Gastroesophageal sphincter (tissue), 4 donors: ENCODE results near the gene AGBL4. TPM values are rescaled to one million over a fixed set of nuclear protein-coding genes. Genes with fewer than 3 reads are reported as not detected.

Experiments
- ATAC-seq: fragments of 150-250 bp; one replicate; pipeline ENCODE4 v1.9.1; 2016; ENCODE audit warnings: mild to moderate bottlenecking, moderate library complexity
- H3K27ac ChIP-seq, 4 donors: fragments of 200-600 bp; sonication (generic) in 3 of 4; 1 replicate in 3 of 4; 2 replicates in 1 of 4; pipeline ENCODE4 v1.5.1; 2016 to 2019
- H3K27me3 ChIP-seq: fragments of 200-600 bp; sonication (generic); one replicate; pipeline ENCODE4 v1.5.1; 2019
- H3K36me3 ChIP-seq, 2 donors: fragments of 200-600 bp; sonication (generic); one replicate each; pipeline ENCODE4 v1.5.1; 2019; ENCODE audit warnings: control low read depth in 1 of 2
- H3K4me1 ChIP-seq, 3 donors: fragments of 200-600 bp; sonication (generic); 1 replicate in 2 of 3; 2 replicates in 1 of 3; pipeline ENCODE4 v1.5.1; 2016 to 2019; ENCODE audit warnings: control low read depth in 2 of 3
- H3K4me3 ChIP-seq, 2 donors: fragments of 200-600 bp; sonication (generic); one replicate each; pipeline ENCODE4 v1.5.1; 2019; ENCODE audit warnings: mild to moderate bottlenecking in 1 of 2, moderate library complexity in 1 of 2
- H3K9me3 ChIP-seq, 3 donors: fragments of 200-600 bp; sonication (generic); one replicate each; pipeline ENCODE4 v1.5.1; 2017 to 2019; ENCODE audit warnings: control low read depth in 2 of 3
- EP300 ChIP-seq: sonication (generic); formaldehyde crosslinking; IDR thresholded peaks from one replicate; pipeline ENCODE4 v1.6.1; 2017; ENCODE audit warnings: antibody characterized with exemption, mild to moderate bottlenecking
- POLR2A ChIP-seq, 2 donors: fragments of 450-650 bp; IDR thresholded peaks; one replicate each; pipeline ENCODE4 v1.6.1; 2017; ENCODE audit warnings: antibody characterized with exemption in 2 of 2, mild to moderate bottlenecking in 2 of 2, moderate library complexity in 1 of 2
- POLR2AphosphoS5 ChIP-seq: sonication (generic); formaldehyde crosslinking; IDR thresholded peaks from one replicate; pipeline ENCODE4 v1.6.1; 2017; ENCODE audit warnings: antibody characterized with exemption
- whole genome bisulfite sequencing, 2 donors: methylation state at CpG; one replicate each; pipeline ENCODE4 v1.1.5; 2018; ENCODE audit warnings: low coverage in 1 of 2; 5-methylcytosine and 5-hydroxymethylcytosine counted together
- total RNA-seq, 4 donors: library from RNA; depleted of rRNA; stranded (reverse); fragments of >200 nt; gene quantifications; one replicate each; pipeline ENCODE4 v1.1.0, GENCODE V29; 2016
- TF ChIP-seq, protein P1 (sequence below), 4 experiments: fragments of 200-600 bp in 2 of 4; fragments of 450-650 bp in 2 of 4; sonication (generic) in 1 of 4; IDR thresholded peaks; one replicate each; pipeline ENCODE4 v1.5.1; 2017 to 2019; ENCODE audit warnings: antibody characterized with exemption in 4 of 4, mild to moderate bottlenecking in 2 of 4, moderate library complexity in 2 of 4

The AGBL4 gene
- total RNA-seq, 4 donors from 2014 or later = 1.6 TPM; not detected in 3

DNA sequence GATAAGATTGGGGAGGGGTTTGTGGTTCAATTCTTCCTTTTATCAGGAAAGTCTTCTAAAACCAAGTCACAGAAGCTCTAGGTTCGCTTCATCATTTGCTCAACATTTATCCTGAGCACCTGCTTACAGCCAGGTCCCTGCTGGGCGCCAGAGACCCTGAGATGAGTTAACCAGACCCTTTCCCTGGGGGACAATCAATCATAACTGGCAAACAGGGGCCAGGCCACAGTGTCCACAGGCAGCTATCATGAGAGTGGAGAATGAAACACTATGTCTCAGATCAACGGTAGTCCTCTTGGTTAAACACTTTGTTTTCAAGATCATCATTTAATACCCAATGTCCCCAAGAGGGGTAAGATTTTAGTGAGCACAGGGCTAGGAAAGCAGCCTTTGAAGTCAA lies 1393.9 kb downstream of the AGBL4 start:
- 100% methylated on average over 2 of the region's 3 CpGs; no CpG with 5 or more reads in 1 of the 2 donors for WGBS, 2 donors
- no peak for ATAC-seq
- H3K4me1 ChIP-seq = peaks cover 0 to 9% (median 3%) of the 10 kb centered on the region in 3 donors
- no peak overlapping the region for H3K4me3 ChIP-seq
- TF ChIP-seq EP300 = no peak
- TF ChIP-seq, protein P1, sequence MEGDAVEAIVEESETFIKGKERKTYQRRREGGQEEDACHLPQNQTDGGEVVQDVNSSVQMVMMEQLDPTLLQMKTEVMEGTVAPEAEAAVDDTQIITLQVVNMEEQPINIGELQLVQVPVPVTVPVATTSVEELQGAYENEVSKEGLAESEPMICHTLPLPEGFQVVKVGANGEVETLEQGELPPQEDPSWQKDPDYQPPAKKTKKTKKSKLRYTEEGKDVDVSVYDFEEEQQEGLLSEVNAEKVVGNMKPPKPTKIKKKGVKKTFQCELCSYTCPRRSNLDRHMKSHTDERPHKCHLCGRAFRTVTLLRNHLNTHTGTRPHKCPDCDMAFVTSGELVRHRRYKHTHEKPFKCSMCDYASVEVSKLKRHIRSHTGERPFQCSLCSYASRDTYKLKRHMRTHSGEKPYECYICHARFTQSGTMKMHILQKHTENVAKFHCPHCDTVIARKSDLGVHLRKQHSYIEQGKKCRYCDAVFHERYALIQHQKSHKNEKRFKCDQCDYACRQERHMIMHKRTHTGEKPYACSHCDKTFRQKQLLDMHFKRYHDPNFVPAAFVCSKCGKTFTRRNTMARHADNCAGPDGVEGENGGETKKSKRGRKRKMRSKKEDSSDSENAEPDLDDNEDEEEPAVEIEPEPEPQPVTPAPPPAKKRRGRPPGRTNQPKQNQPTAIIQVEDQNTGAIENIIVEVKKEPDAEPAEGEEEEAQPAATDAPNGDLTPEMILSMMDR (IDR thresholded peaks at IDR 0.05) = no peak
- no peak for TF ChIP-seq POLR2AphosphoS5
- no peak for TF ChIP-seq POLR2A (IDR thresholded peaks at IDR 0.05)
- H3K27ac ChIP-seq = no peak overlapping the region
- H3K27me3 ChIP-seq = no peaks in the 10 kb centered on the region
- no peaks in the 10 kb centered on the region for H3K9me3 ChIP-seq
- H3K36me3 ChIP-seq = no peaks in the 10 kb centered on the region

DNA sequence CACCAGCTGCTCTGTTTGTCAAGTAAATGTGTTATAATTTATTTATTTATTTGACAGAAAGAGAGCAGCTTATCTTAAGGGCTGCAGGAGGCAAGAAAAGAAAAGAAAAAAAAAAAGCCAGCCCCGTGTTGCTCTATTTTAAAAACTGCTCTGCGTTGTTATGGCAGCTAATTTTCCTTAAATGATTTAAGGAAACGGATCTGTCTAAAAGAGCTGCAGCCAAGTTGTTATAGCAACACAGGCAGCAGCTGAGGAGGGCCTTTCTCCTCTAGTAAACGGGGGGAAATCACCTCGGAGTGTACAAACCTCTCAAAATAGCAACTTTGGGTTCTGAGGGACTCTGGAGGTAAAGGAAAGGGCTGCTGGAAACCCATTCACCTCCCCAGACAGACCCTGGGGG lies 1396.3 kb downstream of the AGBL4 start:
- H3K36me3 ChIP-seq = no peaks in the 10 kb centered on the region
- ATAC-seq = no peak
- H3K9me3 ChIP-seq = no peaks in the 10 kb centered on the region
- H3K27me3 ChIP-seq = no peaks in the 10 kb centered on the region
- TF ChIP-seq EP300 (no peak), POLR2AphosphoS5 (no peak), POLR2A (IDR thresholded peaks at IDR 0.05) (no peak)
- TF ChIP-seq, protein P1 (IDR thresholded peaks at IDR 0.05) = no peak
- H3K4me1 ChIP-seq = peaks cover 0 to 9% (median 3%) of the 10 kb centered on the region in 3 donors
- 0% methylated on average over 5 of the region's 5 CpGs for WGBS, 2 donors
- H3K4me3 ChIP-seq = no peak overlapping the region
- no peak overlapping the region for H3K27ac ChIP-seq

DNA sequence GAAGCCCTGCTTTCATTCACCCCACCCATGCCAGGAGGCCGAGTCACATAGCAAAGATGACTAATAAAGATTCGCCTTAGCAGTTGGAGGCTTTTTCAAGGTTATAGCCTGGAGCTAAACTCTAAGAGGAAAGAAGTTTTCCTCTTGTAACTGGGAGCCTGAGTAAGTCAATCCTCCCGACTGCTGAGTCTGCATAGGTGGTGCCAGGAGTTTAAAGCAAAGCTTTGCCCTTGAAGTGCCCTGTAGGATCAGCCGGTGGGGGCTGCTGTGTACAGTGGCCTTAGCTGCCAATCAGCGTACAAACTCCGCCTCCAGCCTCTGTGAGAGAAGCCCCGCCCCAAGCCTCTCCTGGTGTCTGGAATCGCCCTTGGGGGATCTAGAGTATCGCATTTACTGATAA lies 1404.2 kb downstream of the AGBL4 start:
- ATAC-seq = no peak
- WGBS, 2 donors = 78% methylated on average over 2 of the region's 9 CpGs; no CpG with 5 or more reads in 1 of the 2 donors
- TF ChIP-seq POLR2A (IDR thresholded peaks at IDR 0.05) (no peak), EP300 (no peak), POLR2AphosphoS5 (no peak)
- TF ChIP-seq, protein P1 (IDR thresholded peaks at IDR 0.05) = no peak
- Histone ChIP-seq H3K4me1 (no peaks in the 10 kb centered on the region), H3K27me3 (no peaks in the 10 kb centered on the region), H3K9me3 (no peaks in the 10 kb centered on the region), H3K4me3 (no peak overlapping the region), H3K36me3 (no peaks in the 10 kb centered on the region), H3K27ac (no peak overlapping the region)

DNA sequence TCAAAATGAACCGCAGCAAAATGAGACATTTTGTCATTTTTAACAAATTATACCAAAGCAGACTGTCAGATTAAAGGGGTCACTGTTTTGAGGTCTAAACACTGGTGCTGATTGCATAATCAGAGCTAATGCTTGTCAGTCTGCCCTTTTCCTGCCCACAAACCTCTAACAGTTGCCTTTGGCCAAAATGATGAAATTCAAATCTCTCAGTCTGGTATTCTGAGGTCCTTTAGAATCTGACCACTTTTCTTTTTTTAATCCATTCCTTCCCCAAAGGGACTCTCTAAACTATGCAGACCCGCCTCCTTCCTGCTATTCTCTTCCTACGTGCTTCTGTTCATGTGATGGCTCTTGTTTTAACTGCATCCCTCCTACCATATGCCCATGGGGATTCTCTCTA lies 1406.5 kb downstream of the AGBL4 start:
- TF ChIP-seq POLR2A (IDR thresholded peaks at IDR 0.05) (no peak), POLR2AphosphoS5 (no peak), EP300 (no peak)
- TF ChIP-seq, protein P1 (IDR thresholded peaks at IDR 0.05) = no peak
- H3K4me3 ChIP-seq = no peak overlapping the region
- no peaks in the 10 kb centered on the region for H3K36me3 ChIP-seq
- no peaks in the 10 kb centered on the region for H3K9me3 ChIP-seq
- H3K27me3 ChIP-seq = no peaks in the 10 kb centered on the region
- no peaks in the 10 kb centered on the region for H3K4me1 ChIP-seq
- no peak overlapping the region for H3K27ac ChIP-seq
- ATAC-seq = no peak
- 65% methylated on average over 2 to 3 of the region's 3 CpGs for WGBS, 2 donors

DNA sequence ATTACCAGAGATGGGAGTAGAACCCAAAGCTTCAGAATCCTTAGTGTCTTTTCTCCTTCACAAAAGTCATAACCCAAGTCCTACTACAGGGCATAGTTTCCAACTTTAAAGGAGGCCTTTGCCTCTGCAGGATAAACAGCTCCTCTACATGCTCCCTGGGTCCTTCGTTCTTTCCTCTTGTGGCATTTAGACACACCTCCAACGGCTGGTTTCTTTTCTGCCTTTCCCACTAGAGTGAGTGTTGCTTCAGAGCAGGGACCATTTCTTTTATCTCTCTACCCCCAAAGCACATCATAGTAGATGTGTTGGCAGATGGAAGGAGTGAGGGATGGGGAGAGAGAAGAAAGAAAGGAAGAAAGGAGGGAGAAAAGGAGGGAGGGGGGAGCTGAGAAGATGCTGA lies 1407.0 kb downstream of the AGBL4 start:
- Histone ChIP-seq H3K9me3 (no peaks in the 10 kb centered on the region), H3K4me1 (peaks cover 0 to 3% (median 0%) of the 10 kb centered on the region in 3 donors), H3K4me3 (no peak overlapping the region), H3K36me3 (no peaks in the 10 kb centered on the region), H3K27me3 (no peaks in the 10 kb centered on the region), H3K27ac (no peak overlapping the region)
- TF ChIP-seq, protein P1 (IDR thresholded peaks at IDR 0.05) = no peak
- no peak for TF ChIP-seq POLR2A (IDR thresholded peaks at IDR 0.05)
- TF ChIP-seq EP300 = no peak
- no peak for TF ChIP-seq POLR2AphosphoS5
- no peak for ATAC-seq
- WGBS, 2 donors = 31 to 63% methylated on average over 2 of the region's 2 CpGs
